HEK293 (cell line): ENCODE data around the gene NCK2.

Source experiments
- CTCF ChIA-PET: fragments of 350-600 bp; formaldehyde crosslinking; extraction: SDS; loops from one replicate; lab custom pipeline; 2021; ENCODE audit warnings: antibody characterized with exemption; lab: Yijun Ruan, JAX
- POLR2A ChIA-PET: fragments of 300-600 bp; formaldehyde crosslinking; extraction: SDS; loops from one replicate; lab custom pipeline; 2020; ENCODE audit warnings: antibody characterized with exemption, inconsistent platforms; lab: Yijun Ruan, JAX
- H3K27ac ChIP-seq: fragments of 200-500 bp; sonication (Bioruptor generic); 2 replicates; pipeline ENCODE4 v1.5.1; 2014; ENCODE audit warnings: low read depth, low read length, control low read depth, inconsistent platforms; ENCODE audit errors: extremely low read depth
- H3K36me3 ChIP-seq, 2 experiments: fragments of 200-500 bp in 1 of 2; sonication (Bioruptor generic) in 1 of 2; 1 replicate in 1 of 2; 2 replicates in 1 of 2; pipeline ENCODE4 v1.5.1; 2014 to 2017; ENCODE audit warnings: inconsistent platforms in 2 of 2, low read length in 2 of 2; ENCODE audit not compliant: control insufficient read depth in 2 of 2, insufficient read depth in 1 of 2
- H3K4me1 ChIP-seq: fragments of 200-500 bp; sonication (Bioruptor generic); 2 replicates; pipeline ENCODE4 v1.5.1; 2014; ENCODE audit warnings: mild to moderate bottlenecking, low read length, inconsistent platforms; ENCODE audit not compliant: control insufficient read depth, insufficient read depth
- H3K4me3 ChIP-seq: 2 replicates; pipeline ENCODE4 v1.5.1; 2011; ENCODE audit warnings: low read depth, mild to moderate bottlenecking, control low read depth, low read length, moderate library complexity
- H3K9me3 ChIP-seq: fragments of 200-500 bp; sonication (Bioruptor generic); 2 replicates; pipeline ENCODE4 v1.5.1; 2014; ENCODE audit warnings: low read depth, low read length, inconsistent platforms; ENCODE audit not compliant: control insufficient read depth, insufficient read depth
- HIC1 ChIP-seq: fragments of 450-650 bp; formaldehyde crosslinking; IDR thresholded peaks from 2 replicates; pipeline ENCODE4 v1.5.1; 2016; ENCODE audit warnings: missing biosample characterization, missing genetic modification characterization
- KLF10 ChIP-seq: fragments of 450-650 bp; IDR thresholded peaks from 2 replicates; pipeline ENCODE4 v1.5.1; 2018; ENCODE audit warnings: missing biosample characterization, mild to moderate bottlenecking, missing genetic modification characterization
- OVOL3 ChIP-seq: fragments of 450-650 bp; formaldehyde crosslinking; IDR thresholded peaks from 2 replicates; pipeline ENCODE4 v1.5.1; 2016; ENCODE audit warnings: missing biosample characterization, missing genetic modification characterization
- REST ChIP-seq: fragments of 450-650 bp; formaldehyde crosslinking; IDR thresholded peaks from 2 replicates; pipeline ENCODE4 v1.5.1; 2016; ENCODE audit warnings: missing biosample characterization, missing genetic modification characterization
- SP7 ChIP-seq: fragments of 450-650 bp; formaldehyde crosslinking; IDR thresholded peaks from 2 replicates; pipeline ENCODE4 v1.5.1; 2016; ENCODE audit warnings: missing biosample characterization, missing genetic modification characterization
- ZNF10 ChIP-seq: fragments of 450-650 bp; formaldehyde crosslinking; IDR thresholded peaks from 2 replicates; pipeline ENCODE4 v1.5.1; 2017; ENCODE audit warnings: missing biosample characterization, missing genetic modification characterization
- ZNF184 ChIP-seq: fragments of 450-650 bp; IDR thresholded peaks from 2 replicates; pipeline ENCODE4 v1.5.1; 2018; ENCODE audit warnings: missing biosample characterization, mild to moderate bottlenecking, missing genetic modification characterization
- ZNF19 ChIP-seq: fragments of 450-650 bp; formaldehyde crosslinking; IDR thresholded peaks from 2 replicates; pipeline ENCODE4; 2016; ENCODE audit warnings: missing biosample characterization, missing genetic modification characterization, low read depth
- ZNF2 ChIP-seq: fragments of 450-650 bp; formaldehyde crosslinking; IDR thresholded peaks from 2 replicates; pipeline ENCODE4 v1.5.1; 2016; ENCODE audit warnings: missing biosample characterization, missing genetic modification characterization
- ZNF23 ChIP-seq: fragments of 450-650 bp; formaldehyde crosslinking; IDR thresholded peaks from 2 replicates; pipeline ENCODE4 v1.5.1; 2016; ENCODE audit warnings: missing biosample characterization, missing genetic modification characterization, borderline replicate concordance
- ZNF324 ChIP-seq: fragments of 450-650 bp; formaldehyde crosslinking; IDR thresholded peaks from 2 replicates; pipeline ENCODE4 v1.5.1; 2016; ENCODE audit warnings: missing biosample characterization, missing genetic modification characterization
- ZNF544 ChIP-seq: fragments of 450-650 bp; formaldehyde crosslinking; IDR thresholded peaks from 2 replicates; pipeline ENCODE4 v1.5.0; 2017; ENCODE audit warnings: missing biosample characterization, missing genetic modification characterization
- ZNF600 ChIP-seq: fragments of 450-650 bp; formaldehyde crosslinking; IDR thresholded peaks from 2 replicates; pipeline ENCODE4 v1.5.1; 2016; ENCODE audit warnings: missing biosample characterization, missing genetic modification characterization
- ZNF621 ChIP-seq: fragments of 450-650 bp; formaldehyde crosslinking; IDR thresholded peaks from 2 replicates; pipeline ENCODE4 v1.5.1; 2017; ENCODE audit warnings: missing biosample characterization, missing genetic modification characterization
- ZNF670 ChIP-seq: fragments of 450-650 bp; formaldehyde crosslinking; IDR thresholded peaks from 2 replicates; pipeline ENCODE4 v1.5.1; 2016; ENCODE audit warnings: missing biosample characterization, missing genetic modification characterization, low read depth
- ZSCAN4 ChIP-seq: fragments of 450-650 bp; formaldehyde crosslinking; IDR thresholded peaks from 2 replicates; pipeline ENCODE4 v1.5.1; 2017; ENCODE audit warnings: missing biosample characterization, missing genetic modification characterization
- TF ChIP-seq, protein P1 (sequence below): fragments of 450-650 bp; formaldehyde crosslinking; IDR thresholded peaks from 2 replicates; pipeline ENCODE4 v1.5.1; 2016; ENCODE audit warnings: missing biosample characterization, missing genetic modification characterization, borderline replicate concordance

NCK2 gene

GRCh38 chr2:105852066-105852465, 107.4 kb downstream of the NCK2 start:
- ChIA-PET POLR2A (no interaction called here), CTCF (interaction anchor here (0.8 kb wide), 1 partner anchor 20 kb away, joined by 3 read pairs; no protein-coding TSS in a partner anchor)
- no peak overlapping the region for H3K27ac ChIP-seq
- H3K4me1 ChIP-seq: no peaks in the 10 kb centered on the region; the same call in 1 of the 2 replicates
- no peak for TF ChIP-seq SP7 (tag by site-specific recombination)
- TF ChIP-seq ZNF2 (tag by site-specific recombination): no peak
- TF ChIP-seq ZNF324: no peak
- no peak for TF ChIP-seq OVOL3 (tag by site-specific recombination)
- TF ChIP-seq ZNF544 (tag by site-specific recombination): no peak
- no peak for TF ChIP-seq ZNF670 (tag by site-specific recombination)
- TF ChIP-seq ZNF23 (tag by site-specific recombination): no peak
- TF ChIP-seq HIC1: no peak
- TF ChIP-seq ZNF600 (tag by site-specific recombination): no peak
- TF ChIP-seq ZNF621: no peak
- no peak for TF ChIP-seq REST (tag by site-specific recombination)
- TF ChIP-seq ZNF10 (tag by site-specific recombination): no peak
- TF ChIP-seq ZNF184: no peak
- no peak for TF ChIP-seq KLF10 (tag by site-specific recombination)
- TF ChIP-seq, protein P1, sequence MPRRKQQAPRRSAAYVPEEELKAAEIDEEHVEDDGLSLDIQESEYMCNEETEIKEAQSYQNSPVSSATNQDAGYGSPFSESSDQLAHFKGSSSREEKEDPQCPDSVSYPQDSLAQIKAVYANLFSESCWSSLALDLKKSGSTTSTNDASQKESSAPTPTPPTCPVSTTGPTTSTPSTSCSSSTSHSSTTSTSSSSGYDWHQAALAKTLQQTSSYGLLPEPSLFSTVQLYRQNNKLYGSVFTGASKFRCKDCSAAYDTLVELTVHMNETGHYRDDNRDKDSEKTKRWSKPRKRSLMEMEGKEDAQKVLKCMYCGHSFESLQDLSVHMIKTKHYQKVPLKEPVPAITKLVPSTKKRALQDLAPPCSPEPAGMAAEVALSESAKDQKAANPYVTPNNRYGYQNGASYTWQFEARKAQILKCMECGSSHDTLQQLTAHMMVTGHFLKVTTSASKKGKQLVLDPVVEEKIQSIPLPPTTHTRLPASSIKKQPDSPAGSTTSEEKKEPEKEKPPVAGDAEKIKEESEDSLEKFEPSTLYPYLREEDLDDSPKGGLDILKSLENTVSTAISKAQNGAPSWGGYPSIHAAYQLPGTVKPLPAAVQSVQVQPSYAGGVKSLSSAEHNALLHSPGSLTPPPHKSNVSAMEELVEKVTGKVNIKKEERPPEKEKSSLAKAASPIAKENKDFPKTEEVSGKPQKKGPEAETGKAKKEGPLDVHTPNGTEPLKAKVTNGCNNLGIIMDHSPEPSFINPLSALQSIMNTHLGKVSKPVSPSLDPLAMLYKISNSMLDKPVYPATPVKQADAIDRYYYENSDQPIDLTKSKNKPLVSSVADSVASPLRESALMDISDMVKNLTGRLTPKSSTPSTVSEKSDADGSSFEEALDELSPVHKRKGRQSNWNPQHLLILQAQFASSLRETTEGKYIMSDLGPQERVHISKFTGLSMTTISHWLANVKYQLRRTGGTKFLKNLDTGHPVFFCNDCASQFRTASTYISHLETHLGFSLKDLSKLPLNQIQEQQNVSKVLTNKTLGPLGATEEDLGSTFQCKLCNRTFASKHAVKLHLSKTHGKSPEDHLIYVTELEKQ (tag by site-specific recombination): no peak
- TF ChIP-seq ZSCAN4 (tag by site-specific recombination): no peak
- TF ChIP-seq ZNF19 (tag by site-specific recombination): no peak
- H3K9me3 ChIP-seq: no peaks in the 10 kb centered on the region
- peaks cover 0 to 10% of the 10 kb centered on the region in 2 experiments; a peak in 1 of 3 replicates for H3K36me3 ChIP-seq
- H3K4me3 ChIP-seq: no peak overlapping the region
